Cardiac fibroblast (primary cell): ENCODE measurements around the gene FHL1.
A peak's percentile ranks its signal among the peaks of the same experiment; 100 is the strongest.

Experiments used
- DNase-seq, 2 donors: peaks; one replicate each; pipeline versions ENCODE4 v3.0.0 to v3.0.0-alpha.2; 2010; ENCODE audit warnings: low read depth in 2 of 2
- H3K4me3 ChIP-seq, 2 donors: replicated peaks in 1 of 2; 1 replicate in 1 of 2; 2 replicates in 1 of 2; pipeline ENCODE4 v1.5.1; 2011; ENCODE audit warnings: low read depth in 2 of 2, low read length in 2 of 2, mild to moderate bottlenecking in 2 of 2, moderate library complexity in 1 of 2
- CTCF ChIP-seq: IDR thresholded peaks from one replicate; pipeline ENCODE4 v1.5.1; 2011; ENCODE audit warnings: low read depth, mild to moderate bottlenecking, low read length, inconsistent platforms

FHL1 gene

GRCh38 chrX:136143711-136144110 is 3.6 kb upstream of the FHL1 start:
- no peak for DNase-seq
- TF ChIP-seq CTCF: no peak
- no peak overlapping the region for H3K4me3 ChIP-seq

GRCh38 chrX:136146614-136147314 is 569 bp upstream of the FHL1 start:
- peak overlapping the region; percentile 52 to 57 for H3K4me3 ChIP-seq
- no peak for TF ChIP-seq CTCF
- no peak for DNase-seq

- no peak for DNase-seq
- peak overlapping the region; percentile 47 to 63 for H3K4me3 ChIP-seq
- TF ChIP-seq CTCF: no peak
Measured at GRCh38 chrX:136147976-136148375, 643 bp downstream of the FHL1 start.

GRCh38 chrX:136148391-136148790 is 1.1 kb downstream of the FHL1 start:
- no peak for TF ChIP-seq CTCF
- peak overlapping the region; percentile 47 to 63 for H3K4me3 ChIP-seq
- no peak for DNase-seq

GRCh38 chrX:136154998-136155397 is 7.7 kb downstream of the FHL1 start:
- DNase-seq: no peak
- TF ChIP-seq CTCF: no peak
- H3K4me3 ChIP-seq: no peak overlapping the region

- DNase-seq: no peak
- no peak overlapping the region for H3K4me3 ChIP-seq
- TF ChIP-seq CTCF: no peak
Measured at GRCh38 chrX:136156560-136157117, 9.3 kb downstream of the FHL1 start.
